ENCODE data around the gene CCDC77.

The CCDC77 gene

DNA sequence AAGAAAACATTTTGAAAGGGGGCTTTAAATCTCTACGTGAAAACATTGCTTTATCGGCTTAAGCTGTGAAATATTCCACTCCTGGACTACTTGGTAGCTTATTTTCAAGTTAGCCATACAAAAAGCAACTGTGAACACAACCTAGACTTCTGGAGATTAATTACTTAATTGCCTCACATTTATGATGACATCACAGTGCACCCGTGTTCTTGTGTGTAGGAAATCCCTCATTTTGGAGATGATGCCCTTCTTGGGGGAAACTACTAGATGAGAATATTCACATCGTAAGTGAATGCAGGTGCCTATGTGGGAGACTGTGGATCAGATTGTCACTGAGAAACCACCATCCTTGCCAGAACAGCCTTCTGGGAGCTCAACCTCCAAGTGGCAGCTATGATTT lies 47.8 kb downstream of the CCDC77 start:
- no peak overlapping the region for H3K27ac ChIP-seq
- ChIA-PET POLR2A (ENCODE audit: low non-redundant PET) (no interaction called here), CTCF (interaction anchor here (0.6 to 0.9 kb wide), 4 partner anchors 9 to 406 kb away, joined by 3 to 5 read pairs (median 3); no protein-coding TSS in a partner anchor)
- no peak for DNase-seq (ENCODE audit: low spot score)
- no peak for TF ChIP-seq CTCF (conservative IDR thresholded peaks at IDR 0.05; ENCODE audit: low read depth)

GRCh38 chr12:450438-450837 lies 49.0 kb downstream of the CCDC77 start:
- no peak overlapping the region for H3K27ac ChIP-seq
- POLR2A ChIA-PET (ENCODE audit: low non-redundant PET): no interaction called here
- no peak for TF ChIP-seq CTCF (conservative IDR thresholded peaks at IDR 0.05; ENCODE audit: low read depth)
- CTCF ChIA-PET: interaction anchor here (1.1 kb wide), 1 partner anchor 9 kb away, joined by 4 read pairs; no protein-coding TSS in a partner anchor
- no peak for DNase-seq (ENCODE audit: low spot score)

DNA sequence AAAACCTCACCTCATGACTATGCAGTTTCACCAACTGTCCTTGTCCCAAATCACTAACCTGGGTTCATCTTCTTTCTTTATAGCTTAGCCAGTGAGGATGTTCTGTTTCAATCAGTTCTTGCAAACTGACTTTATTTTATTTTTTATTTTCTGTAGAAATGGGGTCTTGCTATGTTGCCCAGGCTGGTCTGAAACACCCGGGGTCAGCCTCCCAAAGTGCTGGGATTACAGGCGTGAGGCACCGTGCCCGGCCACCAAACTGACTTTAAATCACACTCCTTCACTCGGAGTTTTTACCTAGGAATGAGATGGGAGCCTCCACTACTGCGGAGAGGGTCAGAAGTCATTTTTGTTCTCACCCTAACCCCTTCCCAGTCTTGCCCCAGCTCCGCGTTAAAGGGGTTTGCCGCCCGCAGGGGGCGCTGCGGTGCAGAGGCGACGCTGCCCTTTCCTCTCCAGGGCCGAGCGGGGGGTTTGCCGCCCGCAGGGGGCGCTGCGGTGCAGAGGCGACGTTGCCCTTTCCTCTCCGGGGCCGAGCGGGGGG lies 51.3 kb downstream of the CCDC77 start:
- POLR2A ChIA-PET (ENCODE audit: low non-redundant PET): no interaction called here
- TF ChIP-seq CTCF (conservative IDR thresholded peaks at IDR 0.05; ENCODE audit: low read depth): no peak
- no peak overlapping the region for H3K27ac ChIP-seq
- no peak for DNase-seq (ENCODE audit: low spot score)
- CTCF ChIA-PET: interaction anchor here (0.6 to 1.6 kb wide), 10 partner anchors 11 to 298 kb away, joined by 4 to 13 read pairs (median 4); no protein-coding TSS in a partner anchor

DNA sequence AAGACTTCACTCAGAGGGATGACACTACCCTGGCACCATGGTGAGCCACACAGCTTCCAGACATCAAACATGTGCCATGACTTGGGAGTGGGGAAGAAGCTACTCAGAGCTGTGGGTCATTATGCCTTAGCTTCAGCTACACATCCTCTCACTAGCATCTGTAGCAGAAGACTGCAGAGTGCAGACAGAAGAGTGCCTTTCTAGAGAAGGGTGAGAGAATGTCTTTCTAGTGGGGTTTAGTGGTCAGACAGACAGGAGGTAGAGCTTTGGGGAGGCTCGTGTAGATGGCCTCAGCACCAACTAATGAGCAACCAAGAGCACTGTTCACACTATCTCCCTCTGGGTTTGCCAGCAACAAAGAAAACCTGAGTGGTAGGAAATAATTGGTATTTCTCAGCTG lies 53.4 kb downstream of the CCDC77 start:
- POLR2A ChIA-PET (ENCODE audit: low non-redundant PET): no interaction called here
- no peak overlapping the region for H3K27ac ChIP-seq
- no peak for DNase-seq (ENCODE audit: low spot score)
- TF ChIP-seq CTCF (conservative IDR thresholded peaks at IDR 0.05; ENCODE audit: low read depth): no peak
- CTCF ChIA-PET: interaction anchor here (0.5 to 1.2 kb wide), 2 partner anchors 12 to 557 kb away, joined by 4 read pairs; no protein-coding TSS in a partner anchor

- ChIA-PET POLR2A (ENCODE audit: low non-redundant PET) (no interaction called here), CTCF (interaction anchor here (0.6 to 0.7 kb wide), 2 partner anchors 717 to 727 kb away, joined by 3 read pairs; no protein-coding TSS in a partner anchor)
- H3K27ac ChIP-seq: no peak overlapping the region
- no peak for DNase-seq (ENCODE audit: low spot score)
- TF ChIP-seq CTCF (conservative IDR thresholded peaks at IDR 0.05; ENCODE audit: low read depth): no peak
Observed at GRCh38 chr12:455821-456220, 54.4 kb downstream of the CCDC77 start.

DNA sequence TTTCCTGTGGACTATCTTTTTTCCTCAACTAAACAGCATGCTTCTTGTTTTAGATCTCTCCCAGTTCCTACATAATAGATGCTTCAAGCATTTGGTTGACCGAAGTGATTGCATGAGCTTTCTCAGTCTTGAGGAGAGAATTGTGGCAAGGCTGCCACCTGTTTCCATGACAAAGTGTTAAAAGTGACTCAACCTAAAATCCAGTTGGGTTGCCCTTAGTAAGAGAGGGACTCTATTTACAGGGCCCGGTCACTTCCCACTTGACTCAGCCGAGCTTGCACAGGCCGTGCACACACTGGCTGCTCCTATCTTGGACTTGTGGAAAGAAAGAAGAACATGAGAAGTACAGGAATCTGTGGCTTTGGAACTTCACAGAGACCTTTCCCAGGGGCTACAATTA lies 56.2 kb downstream of the CCDC77 start:
- no peak overlapping the region for H3K27ac ChIP-seq
- no peak for TF ChIP-seq CTCF (conservative IDR thresholded peaks at IDR 0.05; ENCODE audit: low read depth)
- POLR2A ChIA-PET (ENCODE audit: low non-redundant PET): no interaction called here
- no peak for DNase-seq (ENCODE audit: low spot score)
- CTCF ChIA-PET: interaction anchor here (0.7 kb wide), 2 partner anchors 78 to 910 kb away, joined by 4 to 6 read pairs; no protein-coding TSS in a partner anchor
